Endothelial cell (in vitro differentiated cells): ENCODE measurements around the gene CCDC137. TPM values are rescaled to one million over a fixed set of nuclear protein-coding genes. Genes with fewer than 3 reads are reported as not detected.

Experiments used
- DNase-seq: peaks from one replicate; pipeline ENCODE4 v3.0.0; 2021; ENCODE audit warnings: low spot score
- H3K27ac Mint-ChIP-seq: one replicate; pipeline ENCODE4 v1.8.0; 2021; ENCODE audit warnings: mixed read lengths, inconsistent platforms; ENCODE audit not compliant: unreplicated experiment
- H3K27me3 Mint-ChIP-seq: one replicate; pipeline ENCODE4 v1.8.0; 2021; ENCODE audit warnings: mild to moderate bottlenecking, moderate library complexity, mixed read lengths, inconsistent platforms; ENCODE audit not compliant: unreplicated experiment
- H3K36me3 Mint-ChIP-seq: one replicate; pipeline ENCODE4 v1.8.0; 2021; ENCODE audit warnings: mild to moderate bottlenecking, low read depth, mixed read lengths, inconsistent platforms; ENCODE audit not compliant: unreplicated experiment
- H3K4me1 Mint-ChIP-seq: one replicate; pipeline ENCODE4 v1.8.0; 2021; ENCODE audit warnings: mild to moderate bottlenecking, mixed read lengths, inconsistent platforms; ENCODE audit not compliant: unreplicated experiment
- H3K4me3 Mint-ChIP-seq: one replicate; pipeline ENCODE4 v1.8.0; 2021; ENCODE audit warnings: mild to moderate bottlenecking, mixed read lengths, inconsistent platforms; ENCODE audit not compliant: unreplicated experiment
- H3K9me3 Mint-ChIP-seq: one replicate; pipeline ENCODE4 v1.8.0; 2021; ENCODE audit warnings: mixed read lengths, inconsistent platforms; ENCODE audit not compliant: unreplicated experiment
- CTCF ChIP-seq: fragments of 200-600 bp; sonication (generic); IDR thresholded peaks from one replicate; pipeline ENCODE4 v1.5.0; 2021; ENCODE audit warnings: antibody characterized with exemption; ENCODE audit not compliant: unreplicated experiment
- total RNA-seq: library from RNA; stranded (reverse); fragmentation: NEBNext Ultra II Directional; extraction: Animal tissue kit (Norgen Biotek cat#: 25700); gene quantifications from one replicate; pipeline ENCODE4 v1.2.1, GENCODE V29; 2021; ENCODE audit not compliant: unreplicated experiment

CCDC137 gene
- total RNA-seq, 1 donor from 2014 or later = 31.8 TPM

DNA sequence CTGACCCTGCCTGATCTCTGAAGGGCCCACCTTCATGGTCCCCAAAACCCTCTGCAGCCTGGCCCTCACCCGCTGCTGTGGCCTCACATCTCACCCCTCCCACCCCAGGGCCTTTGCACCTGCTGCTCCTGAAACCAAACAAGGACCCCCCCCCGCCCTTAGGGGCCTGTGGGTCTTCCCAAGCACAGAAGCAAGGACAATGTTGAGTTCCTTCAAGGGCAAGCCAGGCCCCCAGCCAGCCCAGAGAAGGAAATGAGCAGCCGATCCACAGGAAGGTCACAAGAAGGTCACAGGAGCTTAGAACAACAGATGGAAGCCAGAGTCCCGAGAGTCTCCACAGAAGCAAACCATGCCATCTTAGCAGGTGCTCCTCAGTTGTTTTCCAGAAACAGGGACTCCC is 9.7 kb upstream of the CCDC137 start:
- Mint-ChIP-seq H3K36me3 (no peaks in the 10 kb centered on the region), H3K27me3 (peaks cover 12% of the 10 kb centered on the region)

DNA sequence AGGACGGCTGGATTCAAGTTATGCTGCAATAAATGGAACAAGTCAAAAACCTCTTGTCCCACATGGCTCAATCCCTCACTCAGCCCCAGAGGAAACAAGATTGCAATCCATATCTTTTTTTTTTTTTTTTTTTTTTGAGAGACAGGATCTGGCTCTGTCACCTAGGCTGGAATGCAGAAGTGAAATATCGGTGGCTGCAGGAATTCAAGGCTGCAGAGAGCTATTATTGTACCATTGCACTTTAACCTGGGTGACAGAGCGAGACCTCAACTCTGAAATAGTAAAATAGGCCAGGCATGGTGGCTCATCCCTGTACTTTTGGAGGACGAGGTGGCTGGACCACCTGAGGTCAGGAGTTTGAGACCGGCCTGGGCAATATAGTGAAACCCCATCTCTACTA is 7.5 kb upstream of the CCDC137 start:
- DNase-seq = no peak
- no peaks in the 10 kb centered on the region for H3K27me3 Mint-ChIP-seq
- no peaks in the 10 kb centered on the region for H3K9me3 Mint-ChIP-seq
- H3K4me3 Mint-ChIP-seq = no peak overlapping the region
- no peak overlapping the region for H3K27ac Mint-ChIP-seq
- peaks cover 8% of the 10 kb centered on the region for H3K4me1 Mint-ChIP-seq
- H3K36me3 Mint-ChIP-seq = no peaks in the 10 kb centered on the region
- TF ChIP-seq CTCF = no peak

More for the DNA sequence above, 9.7 kb upstream of the CCDC137 start:
- no peak for TF ChIP-seq CTCF
- Mint-ChIP-seq H3K4me3 (no peak overlapping the region), H3K27ac (no peak overlapping the region), H3K4me1 (peaks cover 8% of the 10 kb centered on the region), H3K9me3 (no peaks in the 10 kb centered on the region)
- DNase-seq = no peak

- H3K9me3 Mint-ChIP-seq = no peaks in the 10 kb centered on the region
- H3K27me3 Mint-ChIP-seq = no peaks in the 10 kb centered on the region
- H3K4me1 Mint-ChIP-seq = peaks cover 8% of the 10 kb centered on the region
- H3K36me3 Mint-ChIP-seq = no peaks in the 10 kb centered on the region
- no peak overlapping the region for H3K4me3 Mint-ChIP-seq
- H3K27ac Mint-ChIP-seq = no peak overlapping the region
- DNase-seq = no peak
- TF ChIP-seq CTCF = no peak
Observed at GRCh38 chr17:81660441-81660840, 6.1 kb upstream of the CCDC137 start.

- Mint-ChIP-seq H3K27me3 (no peaks in the 10 kb centered on the region), H3K36me3 (peaks cover 7% of the 10 kb centered on the region), H3K4me1 (peaks cover 8% of the 10 kb centered on the region), H3K27ac (no peak overlapping the region), H3K4me3 (no peak overlapping the region), H3K9me3 (no peaks in the 10 kb centered on the region)
- no peak for TF ChIP-seq CTCF
- DNase-seq = no peak
Observed at GRCh38 chr17:81662002-81662401, 4.5 kb upstream of the CCDC137 start.

- Mint-ChIP-seq H3K4me3 (no peak overlapping the region), H3K4me1 (peaks cover 14% of the 10 kb centered on the region), H3K36me3 (peaks cover 18% of the 10 kb centered on the region), H3K9me3 (no peaks in the 10 kb centered on the region), H3K27ac (no peak overlapping the region), H3K27me3 (peaks cover 10% of the 10 kb centered on the region)
- no peak for DNase-seq
- no peak for TF ChIP-seq CTCF
Observed at GRCh38 chr17:81664051-81664470, 2.5 kb upstream of the CCDC137 start.
